Calu3 (cell line): ENCODE measurements around the gene ZNF836. TPM values are rescaled to one million over a fixed set of nuclear protein-coding genes. Genes with fewer than 3 reads are reported as not detected.

Experiments used
- Bru-seq: library from RNA; stranded (reverse); fragments of 400-500 nt; gene quantifications from one replicate; lab custom pipeline; 2021; lab: Mats Ljungman, UMichigan
- BruChase-seq, 2 experiments: library from RNA; stranded (reverse); fragments of 400-500 nt; gene quantifications; one replicate each; lab custom pipeline; 2021; lab: Mats Ljungman, UMichigan
- BruUV-seq: library from RNA; stranded (reverse); fragments of 400-500 nt; replicated peaks from 2 replicates; lab custom pipeline; 2021; lab: Mats Ljungman, UMichigan
- CTCF ChIA-PET: fragments of 300-600 bp; sonication (Branson Sonifier 250); formaldehyde crosslinking; loops from one replicate; lab custom pipeline; 2022; ENCODE audit warnings: antibody characterized with exemption; lab: Charles Lee
- DNase-seq: peaks from one replicate; pipeline ENCODE4 v3.0.0; 2022
- H3K27ac Mint-ChIP-seq: one replicate; pipeline ENCODE4 v1.8.0; 2022; ENCODE audit warnings: mixed read lengths; ENCODE audit not compliant: unreplicated experiment
- H3K27me3 Mint-ChIP-seq: one replicate; pipeline ENCODE4 v1.8.0; 2022; ENCODE audit warnings: mixed read lengths; ENCODE audit not compliant: unreplicated experiment
- H3K36me3 Mint-ChIP-seq: one replicate; pipeline ENCODE4 v1.8.0; 2022; ENCODE audit warnings: mild to moderate bottlenecking, moderate library complexity, mixed read lengths; ENCODE audit not compliant: insufficient read depth, unreplicated experiment
- H3K4me1 Mint-ChIP-seq: one replicate; pipeline ENCODE4 v1.8.0; 2022; ENCODE audit warnings: mild to moderate bottlenecking, low read depth, mixed read lengths; ENCODE audit not compliant: unreplicated experiment
- H3K4me3 Mint-ChIP-seq: one replicate; pipeline ENCODE4 v1.8.0; 2022; ENCODE audit warnings: mild to moderate bottlenecking, low read depth, moderate library complexity, mixed read lengths; ENCODE audit not compliant: unreplicated experiment
- H3K9me3 Mint-ChIP-seq: one replicate; pipeline ENCODE4 v1.8.0; 2022; ENCODE audit warnings: low read depth, mixed read lengths; ENCODE audit not compliant: unreplicated experiment
- intact Hi-C: fragments of 100-400 bp; cut with micrococcal nuclease; formaldehyde crosslinking; loops from one replicate; pipeline ENCODE4 v1.10.0; 2022; ENCODE audit not compliant: unreplicated experiment
- long read RNA-seq: library from polyadenylated mRNA; stranded (forward); transcript quantifications from one replicate; pipeline ENCODE4 v2.0.0, GENCODE V29; 2022
- total RNA-seq: library from RNA; stranded (reverse); gene quantifications from 2 replicates; pipeline ENCODE4 v1.2.3, GENCODE V29; 2022
- TF ChIP-seq, protein P1 (sequence below): fragments of 200-600 bp; IDR thresholded peaks from one replicate; pipeline ENCODE4 v1.8.0; 2022; ENCODE audit warnings: antibody characterized with exemption; ENCODE audit not compliant: unreplicated experiment

ZNF836 gene
- total RNA-seq (11.3 and 12.0 TPM in 2 replicates), Bru-seq, nascent RNA (percentile 59 among the genes with signal in this experiment), BruChase-seq, experiment 1, labeled RNA remaining after a 6-hour chase (percentile 64 among the genes with signal in this experiment), BruChase-seq, experiment 2, labeled RNA remaining after a 2-hour chase (percentile 72 among the genes with signal in this experiment)
- long read RNA-seq, partial matches to known transcripts: 0 of 3 reads
- long read RNA-seq, other reads (novel, unspliced or antisense): 1 of 3 reads

DNA sequence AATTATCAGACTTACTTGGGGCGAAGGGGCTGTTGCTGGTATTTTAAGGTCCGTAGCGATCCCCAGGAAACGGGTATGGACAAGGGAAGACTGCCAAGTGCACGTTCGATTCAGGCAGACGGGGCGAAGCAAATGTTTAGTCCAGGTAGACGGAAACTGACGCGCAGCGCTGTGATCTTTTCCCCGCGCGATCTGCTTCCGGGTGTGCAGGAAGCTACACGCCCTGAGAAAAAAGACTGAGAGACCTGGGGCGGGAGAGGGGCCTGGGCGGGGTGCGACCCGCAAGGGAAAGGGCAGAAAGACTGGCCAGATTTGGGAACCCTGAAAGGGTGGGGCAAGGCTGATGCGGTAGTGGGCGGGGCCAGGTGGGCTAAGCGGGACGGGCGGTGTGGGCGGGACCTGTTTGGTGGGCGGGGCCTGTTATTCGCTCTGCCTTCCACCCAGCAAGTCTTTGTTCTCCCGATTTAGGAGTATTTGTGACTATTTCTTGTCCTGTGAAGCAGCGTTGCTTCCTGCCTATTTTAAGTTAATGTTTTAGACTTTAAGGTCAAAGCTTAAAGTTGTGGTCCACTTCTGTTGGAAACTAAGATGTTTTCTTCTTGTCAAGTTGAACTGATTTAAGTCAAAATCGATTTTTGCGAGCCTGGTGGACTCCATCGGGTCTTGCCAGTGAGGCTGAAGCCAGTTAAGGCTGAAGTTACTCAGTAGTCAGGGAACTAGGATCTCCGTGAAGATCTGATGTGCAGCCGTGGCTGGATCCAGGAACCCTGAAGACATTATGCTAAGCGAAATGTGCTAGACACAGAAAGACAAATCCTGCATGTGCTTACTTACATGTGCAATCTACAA lies at the start of gene ZNF836:
Gene ZNF836, minus strand, starts transcription at position 301 of the 849 bp plus-strand sequence. CDS start 3,549 bp downstream, outside the sequence.
- CTCF ChIA-PET: interaction anchor here (0.8 kb wide), 1 partner anchor 18 kb away, joined by 3 read pairs; the partner anchor contains the start of gene PPP2R1A
- peak; percentile 91 for DNase-seq
- TF ChIP-seq, protein P1, sequence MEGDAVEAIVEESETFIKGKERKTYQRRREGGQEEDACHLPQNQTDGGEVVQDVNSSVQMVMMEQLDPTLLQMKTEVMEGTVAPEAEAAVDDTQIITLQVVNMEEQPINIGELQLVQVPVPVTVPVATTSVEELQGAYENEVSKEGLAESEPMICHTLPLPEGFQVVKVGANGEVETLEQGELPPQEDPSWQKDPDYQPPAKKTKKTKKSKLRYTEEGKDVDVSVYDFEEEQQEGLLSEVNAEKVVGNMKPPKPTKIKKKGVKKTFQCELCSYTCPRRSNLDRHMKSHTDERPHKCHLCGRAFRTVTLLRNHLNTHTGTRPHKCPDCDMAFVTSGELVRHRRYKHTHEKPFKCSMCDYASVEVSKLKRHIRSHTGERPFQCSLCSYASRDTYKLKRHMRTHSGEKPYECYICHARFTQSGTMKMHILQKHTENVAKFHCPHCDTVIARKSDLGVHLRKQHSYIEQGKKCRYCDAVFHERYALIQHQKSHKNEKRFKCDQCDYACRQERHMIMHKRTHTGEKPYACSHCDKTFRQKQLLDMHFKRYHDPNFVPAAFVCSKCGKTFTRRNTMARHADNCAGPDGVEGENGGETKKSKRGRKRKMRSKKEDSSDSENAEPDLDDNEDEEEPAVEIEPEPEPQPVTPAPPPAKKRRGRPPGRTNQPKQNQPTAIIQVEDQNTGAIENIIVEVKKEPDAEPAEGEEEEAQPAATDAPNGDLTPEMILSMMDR: no peak
- intact Hi-C loops: loop anchor here (1.0 to 2.0 kb wide), 2 partner anchors 17 to 32 kb away; partner anchors contain the start of gene ZNF616
- peaks cover 23% of the 10 kb centered on the region for H3K36me3 Mint-ChIP-seq
- peak within 1 kb of the TSS; percentile 85 for H3K4me3 Mint-ChIP-seq
- no peaks in the 10 kb centered on the region for H3K27me3 Mint-ChIP-seq
- H3K9me3 Mint-ChIP-seq: peaks cover 12% of the 10 kb centered on the region
- H3K4me1 Mint-ChIP-seq: peaks cover 12% of the 10 kb centered on the region
- peak within 1 kb of the TSS; percentile 94 for H3K27ac Mint-ChIP-seq
- BruUV-seq: no TSS peak

DNA sequence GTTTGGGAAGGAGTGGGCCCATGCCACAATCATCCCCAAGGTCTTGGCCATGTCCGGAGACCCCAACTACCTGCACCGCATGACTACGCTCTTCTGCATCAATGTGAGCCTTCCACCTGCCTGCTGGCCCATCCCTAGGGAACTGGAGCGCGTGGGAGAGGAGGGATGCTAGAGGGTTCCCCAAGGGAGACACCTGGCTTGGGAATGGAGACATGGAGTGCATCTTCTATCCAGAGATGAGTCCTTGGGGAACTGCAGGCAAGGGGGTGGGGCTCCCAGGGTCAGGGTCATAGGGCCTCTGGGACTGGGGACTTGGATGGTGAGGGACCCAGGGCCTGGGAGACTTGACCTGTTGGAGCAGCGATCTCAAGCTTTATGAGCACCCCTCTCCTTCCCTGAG lies 49.6 kb upstream of the ZNF836 start:
- CTCF ChIA-PET: no interaction called here
- H3K4me1 Mint-ChIP-seq: no peaks in the 10 kb centered on the region
- no peak overlapping the region for H3K4me3 Mint-ChIP-seq

DNA sequence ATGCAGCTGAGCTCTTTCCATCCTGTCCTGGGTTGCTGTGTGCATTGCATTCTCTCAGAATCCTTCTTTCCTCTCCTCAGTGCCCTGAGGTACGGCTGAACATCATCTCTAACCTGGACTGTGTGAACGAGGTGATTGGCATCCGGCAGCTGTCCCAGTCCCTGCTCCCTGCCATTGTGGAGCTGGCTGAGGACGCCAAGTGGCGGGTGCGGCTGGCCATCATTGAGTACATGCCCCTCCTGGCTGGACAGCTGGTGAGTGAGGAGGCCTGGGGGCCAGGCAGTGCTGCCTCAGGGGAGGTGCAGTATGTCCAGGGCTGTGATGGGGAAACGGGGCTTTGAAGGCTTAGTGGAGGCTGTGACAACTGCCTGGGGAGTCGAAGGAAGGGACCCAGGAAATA lies 48.2 kb upstream of the ZNF836 start:
- BruUV-seq: no TSS peak
- CTCF ChIA-PET: no interaction called here
- Mint-ChIP-seq H3K9me3 (peaks cover 15% of the 10 kb centered on the region), H3K4me3 (no peak overlapping the region), H3K27me3 (no peaks in the 10 kb centered on the region), H3K27ac (no peak overlapping the region), H3K36me3 (peaks cover 85% of the 10 kb centered on the region), H3K4me1 (no peaks in the 10 kb centered on the region)
- no peak for DNase-seq
- TF ChIP-seq, protein P1: no peak
- intact Hi-C loops: no loop called here

More for the DNA sequence above, 49.6 kb upstream of the ZNF836 start:
- TF ChIP-seq, protein P1: no peak
- Mint-ChIP-seq H3K27ac (no peak overlapping the region), H3K27me3 (no peaks in the 10 kb centered on the region), H3K36me3 (peaks cover 93% of the 10 kb centered on the region), H3K9me3 (peaks cover 15% of the 10 kb centered on the region)
- no TSS peak for BruUV-seq
- DNase-seq: no peak
- intact Hi-C loops: no loop called here

DNA sequence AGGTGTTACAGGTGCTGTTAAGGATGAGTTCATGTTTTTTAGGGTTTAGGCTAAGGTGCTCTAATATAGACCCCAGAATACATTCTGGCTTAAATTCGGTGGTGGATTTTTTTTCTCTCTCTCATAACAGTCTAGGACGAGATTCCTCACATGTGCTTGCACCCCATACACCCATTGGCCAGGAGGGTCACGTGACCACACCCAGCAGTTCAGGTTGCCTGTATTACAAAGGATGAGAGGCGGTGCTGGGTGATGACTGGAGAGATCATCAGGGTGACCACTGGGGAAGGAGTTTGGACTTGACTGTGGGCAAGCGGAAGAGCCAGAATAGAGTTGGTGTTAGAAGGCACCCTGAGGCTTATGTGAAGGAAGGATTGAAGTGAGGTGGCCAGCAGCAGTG lies 46.2 kb upstream of the ZNF836 start:
- TF ChIP-seq, protein P1: no peak
- Mint-ChIP-seq H3K36me3 (peaks cover 85% of the 10 kb centered on the region), H3K9me3 (peaks cover 11% of the 10 kb centered on the region)

More for the DNA sequence above, 46.2 kb upstream of the ZNF836 start:
- Mint-ChIP-seq H3K27ac (no peak overlapping the region), H3K27me3 (no peaks in the 10 kb centered on the region), H3K4me3 (no peak overlapping the region), H3K4me1 (no peaks in the 10 kb centered on the region)
- intact Hi-C loops: no loop called here
- no peak for DNase-seq
- BruUV-seq: no TSS peak
- CTCF ChIA-PET: no interaction called here
